Liver (tissue), 9 donors: Measurements from ENCODE around the gene TRIL. TPM values are rescaled to one million over a fixed set of nuclear protein-coding genes. Genes with fewer than 3 reads are reported as not detected.

Source experiments
- DNase-seq: peaks from one replicate; pipeline ENCODE4 v3.0.0-alpha.2; 2017; ENCODE audit warnings: low spot score
- H3K27ac ChIP-seq, 2 donors: one replicate each; pipeline ENCODE4 v1.7.0; 2013; ENCODE audit warnings: inconsistent platforms in 2 of 2, low read length in 2 of 2, control low read depth in 1 of 2, low read depth in 1 of 2, mild to moderate bottlenecking in 1 of 2
- H3K27me3 ChIP-seq, 4 donors: one replicate each; pipeline versions ENCODE4 v1.6.1 to v1.7.0; 2013; ENCODE audit warnings: low read length in 3 of 4, inconsistent platforms in 1 of 4, mild to moderate bottlenecking in 1 of 4, moderate library complexity in 1 of 4; ENCODE audit not compliant: control insufficient read depth in 4 of 4, insufficient read depth in 4 of 4
- H3K36me3 ChIP-seq, 4 donors: one replicate each; pipeline versions ENCODE4 v1.6.1 to v1.7.0; 2013; ENCODE audit warnings: low read length in 3 of 4, mild to moderate bottlenecking in 3 of 4, low read depth in 1 of 4, moderate library complexity in 1 of 4; ENCODE audit not compliant: control insufficient read depth in 4 of 4, insufficient read depth in 3 of 4
- H3K4me1 ChIP-seq, 4 donors: one replicate each; pipeline versions ENCODE4 v1.6.1 to v1.7.0; 2013; ENCODE audit warnings: low read length in 3 of 4, mild to moderate bottlenecking in 3 of 4, moderate library complexity in 1 of 4; ENCODE audit not compliant: control insufficient read depth in 4 of 4, insufficient read depth in 4 of 4
- H3K4me3 ChIP-seq, 3 donors: one replicate each; pipeline versions ENCODE4 v1.6.1 to v1.7.0; 2013; ENCODE audit warnings: low read length in 3 of 3, control low read depth in 1 of 3, low read depth in 1 of 3, mild to moderate bottlenecking in 1 of 3
- H3K9ac ChIP-seq, 2 donors: one replicate each; pipeline ENCODE4 v1.7.0; 2013; ENCODE audit warnings: low read length in 2 of 2, mild to moderate bottlenecking in 2 of 2, moderate library complexity in 2 of 2, control low read depth in 1 of 2, low read depth in 1 of 2
- H3K9me3 ChIP-seq, 4 donors: one replicate each; pipeline versions ENCODE4 v1.6.1 to v1.7.0; 2013; ENCODE audit warnings: low read length in 3 of 4; ENCODE audit not compliant: control insufficient read depth in 4 of 4
- ATF3 ChIP-seq: IDR thresholded peaks from 2 replicates; pipeline ENCODE4 v1.6.1; 2016; ENCODE audit warnings: antibody characterized with exemption
- FOXA2 ChIP-seq: IDR thresholded peaks from 2 replicates; pipeline ENCODE4 v1.6.1; 2016; ENCODE audit warnings: antibody characterized with exemption
- GABPA ChIP-seq, 2 donors: IDR thresholded peaks in 1 of 2; conservative IDR thresholded peaks in 1 of 2; 2 replicates each; pipeline ENCODE4 v1.6.1; 2016; ENCODE audit warnings: antibody characterized with exemption in 2 of 2, mild to moderate bottlenecking in 1 of 2, moderate library complexity in 1 of 2
- HNF4A ChIP-seq, 2 donors: conservative IDR thresholded peaks; 2 replicates each; pipeline ENCODE4 v1.6.1; 2016; ENCODE audit warnings: antibody characterized with exemption in 2 of 2, mild to moderate bottlenecking in 2 of 2
- HNF4G ChIP-seq: IDR thresholded peaks from 2 replicates; pipeline ENCODE4 v1.6.1; 2016; ENCODE audit warnings: antibody characterized with exemption
- MAX ChIP-seq: IDR thresholded peaks from 2 replicates; pipeline ENCODE4 v1.6.1; 2016; ENCODE audit warnings: antibody characterized with exemption
- NR2F2 ChIP-seq: IDR thresholded peaks from 2 replicates; pipeline ENCODE4 v1.6.1; 2016; ENCODE audit warnings: antibody characterized with exemption
- RAD21 ChIP-seq, 2 donors: IDR thresholded peaks; 2 replicates each; pipeline ENCODE4 v1.6.1; 2016; ENCODE audit warnings: antibody characterized with exemption in 2 of 2, mild to moderate bottlenecking in 2 of 2
- REST ChIP-seq: IDR thresholded peaks from 2 replicates; pipeline ENCODE4 v1.6.1; 2016; ENCODE audit warnings: antibody characterized with exemption, mild to moderate bottlenecking
- SP1 ChIP-seq: IDR thresholded peaks from 2 replicates; pipeline ENCODE4 v1.6.1; 2018; ENCODE audit warnings: antibody characterized with exemption, mild to moderate bottlenecking
- TAF1 ChIP-seq: conservative IDR thresholded peaks from 2 replicates; pipeline ENCODE4 v1.6.1; 2016; ENCODE audit warnings: antibody characterized with exemption, mild to moderate bottlenecking
- YY1 ChIP-seq: IDR thresholded peaks from 2 replicates; pipeline ENCODE4 v1.6.1; 2016; ENCODE audit warnings: antibody characterized with exemption, mild to moderate bottlenecking
- ZBTB33 ChIP-seq: IDR thresholded peaks from 2 replicates; pipeline ENCODE4 v1.6.1; 2016; ENCODE audit warnings: antibody characterized with exemption
- WGBS: extraction: QIAGEN DNeasy Blood & Tissue Kit; methylation state at CpG from one replicate; pipeline ENCODE4 v1.1.7; 2013; 5-methylcytosine and 5-hydroxymethylcytosine counted together
- polyA plus RNA-seq, 2 donors: library from polyadenylated mRNA; stranded (reverse) in 1 of 2; unstranded in 1 of 2; fragments of 200-250 nt in 1 of 2; fragments of >200 nt in 1 of 2; fragmentation: Nextera tagmentation in 1 of 2; extraction: Ambion mirVana in 1 of 2; gene quantifications; one replicate each; pipeline versions ENCODE4 v1.2.1 to v1.2.3, GENCODE V29; 2013 to 2015
- total RNA-seq, 2 donors: library from RNA; depleted of rRNA; stranded (reverse); fragments of >200 nt; gene quantifications; one replicate each; pipeline ENCODE4 v1.2.3, GENCODE V29; 2014
- TF ChIP-seq, protein P1 (sequence below): fragments of 150-350 bp; IDR thresholded peaks from 2 replicates; pipeline ENCODE4 v1.5.1; 2017; ENCODE audit warnings: improper control_type of control experiment, low read depth, low read length; ENCODE audit not compliant: missing input control
- donor health status: healthy.
- donor health status: healthy.
- donor health status: healthy.
- donor health status: healthy.
- donor health status: healthy.

Gene TRIL
- total and polyA plus RNA-seq, 4 donors: 0.06 to 0.67 (median 0.35) TPM

DNA sequence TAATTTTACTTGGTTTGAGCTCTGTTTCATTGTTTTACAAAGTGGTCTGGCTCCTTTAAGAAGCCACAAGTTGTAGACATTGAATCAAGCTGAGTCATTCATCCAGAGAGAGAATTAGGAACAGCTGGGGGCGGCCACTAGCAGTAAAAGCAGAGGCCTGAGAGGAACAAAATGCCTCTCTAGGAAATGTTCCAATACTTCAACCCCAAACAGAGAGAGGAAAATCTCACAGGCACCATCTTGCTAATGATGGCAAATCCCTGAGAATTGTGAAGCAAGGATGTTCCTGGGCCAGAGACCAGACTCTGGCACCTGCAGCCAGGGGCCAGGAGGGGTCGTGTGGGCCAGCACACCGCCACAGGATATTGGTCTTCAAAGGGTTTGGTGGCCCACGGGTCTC lies 26.5 kb upstream of the TRIL start:
- H3K27me3 ChIP-seq: no peaks in the 10 kb centered on the region
- WGBS: 71% methylated on average over 4 of the region's 4 CpGs
- no peak overlapping the region for H3K27ac ChIP-seq
- TF ChIP-seq, protein P1, sequence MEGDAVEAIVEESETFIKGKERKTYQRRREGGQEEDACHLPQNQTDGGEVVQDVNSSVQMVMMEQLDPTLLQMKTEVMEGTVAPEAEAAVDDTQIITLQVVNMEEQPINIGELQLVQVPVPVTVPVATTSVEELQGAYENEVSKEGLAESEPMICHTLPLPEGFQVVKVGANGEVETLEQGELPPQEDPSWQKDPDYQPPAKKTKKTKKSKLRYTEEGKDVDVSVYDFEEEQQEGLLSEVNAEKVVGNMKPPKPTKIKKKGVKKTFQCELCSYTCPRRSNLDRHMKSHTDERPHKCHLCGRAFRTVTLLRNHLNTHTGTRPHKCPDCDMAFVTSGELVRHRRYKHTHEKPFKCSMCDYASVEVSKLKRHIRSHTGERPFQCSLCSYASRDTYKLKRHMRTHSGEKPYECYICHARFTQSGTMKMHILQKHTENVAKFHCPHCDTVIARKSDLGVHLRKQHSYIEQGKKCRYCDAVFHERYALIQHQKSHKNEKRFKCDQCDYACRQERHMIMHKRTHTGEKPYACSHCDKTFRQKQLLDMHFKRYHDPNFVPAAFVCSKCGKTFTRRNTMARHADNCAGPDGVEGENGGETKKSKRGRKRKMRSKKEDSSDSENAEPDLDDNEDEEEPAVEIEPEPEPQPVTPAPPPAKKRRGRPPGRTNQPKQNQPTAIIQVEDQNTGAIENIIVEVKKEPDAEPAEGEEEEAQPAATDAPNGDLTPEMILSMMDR: no peak
- TF ChIP-seq TAF1 (no peak), RAD21 (IDR thresholded peaks at IDR 0.05) (no peak), GABPA (IDR thresholded peaks at IDR 0.05 in 1 of 2, conservative IDR thresholded peaks at IDR 0.05 in 1 of 2) (no peak), ATF3 (no peak), HNF4G (no peak), FOXA2 (no peak), SP1 (no peak), NR2F2 (no peak), YY1 (no peak), REST (no peak)
- no peaks in the 10 kb centered on the region for H3K36me3 ChIP-seq
- no peak overlapping the region for H3K4me3 ChIP-seq
- DNase-seq: no peak
- no peaks in the 10 kb centered on the region for H3K4me1 ChIP-seq
- H3K9ac ChIP-seq: no peak overlapping the region
- H3K9me3 ChIP-seq: peaks cover 0 to 4% (median under 1%) of the 10 kb centered on the region in 4 donors

- no peak for TF ChIP-seq YY1
- TF ChIP-seq NR2F2: no peak
- TF ChIP-seq ATF3: no peak
- TF ChIP-seq, protein P1: no peak
- no peak for TF ChIP-seq MAX
- no peak for TF ChIP-seq ZBTB33
- no peak for TF ChIP-seq RAD21 (IDR thresholded peaks at IDR 0.05)
- TF ChIP-seq HNF4G: no peak
- TF ChIP-seq HNF4A (conservative IDR thresholded peaks at IDR 0.05): no peak
- H3K27ac ChIP-seq: no peak overlapping the region
- DNase-seq: no peak
- no peaks in the 10 kb centered on the region for H3K36me3 ChIP-seq
- peaks cover 0 to 4% (median under 1%) of the 10 kb centered on the region in 4 donors for H3K9me3 ChIP-seq
- no peak overlapping the region for H3K9ac ChIP-seq
- H3K4me3 ChIP-seq: no peak overlapping the region
- no peaks in the 10 kb centered on the region for H3K4me1 ChIP-seq
- H3K27me3 ChIP-seq: no peaks in the 10 kb centered on the region
Measured at GRCh38 chr7:28984217-28984616, 26.1 kb upstream of the TRIL start.
